B cell (primary cell): ENCODE data around the gene SRR. TPM values are rescaled to one million over a fixed set of nuclear protein-coding genes. Genes with fewer than 3 reads are reported as not detected.

Experiments used
- ATAC-seq: fragments of 200-7000 bp; cut with Tn5 transposase; one replicate; pipeline ENCODE4 v1.10.0; 2021; ENCODE audit warnings: low read depth, mild to moderate bottlenecking, moderate number of reproducible peaks, moderate library complexity
- CTCF ChIA-PET: fragments of 350-600 bp; sonication (Branson Sonifier 250); formaldehyde crosslinking; loops from one replicate; lab custom pipeline; 2021; ENCODE audit warnings: antibody characterized with exemption, inconsistent platforms; lab: Charles Lee
- POLR2A ChIA-PET: fragments of 350-600 bp; sonication (Branson Sonifier 250); formaldehyde crosslinking; loops from one replicate; lab custom pipeline; 2021; ENCODE audit warnings: antibody characterized with exemption; lab: Charles Lee
- DNase-seq: peaks from one replicate; pipeline ENCODE4 v3.0.0; 2013
- H2AFZ ChIP-seq: 2 replicates; pipeline ENCODE4 v1.6.1; 2012; ENCODE audit warnings: mild to moderate bottlenecking, low read depth, low read length; ENCODE audit not compliant: insufficient read depth, poor library complexity, severe bottlenecking
- H3K27ac ChIP-seq, 2 donors: 1 replicate in 1 of 2; 2 replicates in 1 of 2; pipeline ENCODE4 v1.5.1; 2012 to 2013; ENCODE audit warnings: low read length in 2 of 2, mild to moderate bottlenecking in 2 of 2, moderate library complexity in 1 of 2
- H3K27me3 ChIP-seq, 4 experiments: fragments of 200-600 bp in 1 of 4; sonication (generic) in 1 of 4; replicated peaks in 1 of 4; 1 replicate in 2 of 4; 2 replicates in 2 of 4; pipeline versions ENCODE4 v1.6.1 to v1.7.0; 2013 to 2016; ENCODE audit warnings: low read length in 3 of 4, mild to moderate bottlenecking in 2 of 4, mixed read lengths in 1 of 4, moderate library complexity in 1 of 4; ENCODE audit not compliant: insufficient read depth in 4 of 4, control insufficient read depth in 3 of 4; ENCODE audit errors: control extremely low read depth in 1 of 4
- H3K36me3 ChIP-seq, 2 experiments: replicated peaks in 1 of 2; 1 replicate in 1 of 2; 2 replicates in 1 of 2; pipeline versions ENCODE4 v1.6.1 to v1.7.1; 2013; ENCODE audit warnings: low read length in 1 of 2; ENCODE audit not compliant: insufficient read depth in 2 of 2, control insufficient read depth in 1 of 2; ENCODE audit errors: control extremely low read depth in 1 of 2, extremely low read depth in 1 of 2
- H3K4me1 ChIP-seq, 2 donors: fragments of 200-600 bp in 1 of 2; sonication (generic) in 1 of 2; 1 replicate in 1 of 2; 2 replicates in 1 of 2; pipeline versions ENCODE4 v1.5.1 to v1.6.1; 2013 to 2017; ENCODE audit warnings: low read length in 2 of 2; ENCODE audit not compliant: control insufficient read depth in 2 of 2, insufficient read depth in 2 of 2
- H3K4me2 ChIP-seq: replicated peaks from 2 replicates; pipeline ENCODE3; 2012; ENCODE audit warnings: mild to moderate bottlenecking, low read depth, low read length; ENCODE audit not compliant: poor library complexity, severe bottlenecking
- H3K4me3 ChIP-seq, 5 experiments: fragments of 200-600 bp in 1 of 5; sonication (generic) in 1 of 5; 1 replicate in 3 of 5; 2 replicates in 2 of 5; pipeline versions ENCODE4 v1.5.1 to v1.7.0; 2011 to 2016; ENCODE audit warnings: low read length in 4 of 5, mild to moderate bottlenecking in 4 of 5, low read depth in 2 of 5, control low read depth in 1 of 5, moderate library complexity in 1 of 5; ENCODE audit not compliant: insufficient read depth in 1 of 5; ENCODE audit errors: control extremely low read depth in 1 of 5, extremely low read depth in 1 of 5
- H3K79me2 ChIP-seq: fragments of 200-600 bp; sonication (generic); one replicate; pipeline ENCODE4 v1.6.0; 2016; ENCODE audit warnings: low read length; ENCODE audit not compliant: control insufficient read depth, insufficient read depth
- H3K9ac ChIP-seq: fragments of 200-600 bp; sonication (generic); 2 replicates; pipeline ENCODE4 v1.6.1; 2017; ENCODE audit warnings: mild to moderate bottlenecking, low read length, moderate library complexity
- H3K9me3 ChIP-seq, 3 donors: one replicate each; pipeline versions ENCODE4 v1.6.1 to v1.7.1; 2013; ENCODE audit warnings: low read length in 2 of 3; ENCODE audit not compliant: control insufficient read depth in 2 of 3, insufficient read depth in 1 of 3; ENCODE audit errors: control extremely low read depth in 1 of 3
- H4K20me1 ChIP-seq: 2 replicates; pipeline ENCODE4 v1.6.0; 2012; ENCODE audit warnings: mild to moderate bottlenecking, low read length; ENCODE audit not compliant: insufficient read depth, control insufficient read depth, poor library complexity, severe bottlenecking
- H3K27ac Mint-ChIP-seq: one replicate; pipeline ENCODE4 v1.8.0; 2021; ENCODE audit warnings: mixed read lengths
- H3K27me3 Mint-ChIP-seq: one replicate; pipeline ENCODE4 v1.8.0; 2021; ENCODE audit warnings: mixed read lengths
- H3K4me1 Mint-ChIP-seq: one replicate; pipeline ENCODE4 v1.8.0; 2021; ENCODE audit warnings: mixed read lengths
- H3K4me3 Mint-ChIP-seq: one replicate; pipeline ENCODE4 v1.8.0; 2021; ENCODE audit warnings: mixed read lengths
- H3K9me3 Mint-ChIP-seq: one replicate; pipeline ENCODE4 v1.8.0; 2022; ENCODE audit warnings: mixed read lengths; ENCODE audit not compliant: insufficient read depth
- EZH2 ChIP-seq: IDR thresholded peaks from 2 replicates; pipeline ENCODE4 v1.6.1; 2012; ENCODE audit warnings: borderline replicate concordance, low read depth, mild to moderate bottlenecking, moderate library complexity, low read length; ENCODE audit not compliant: insufficient read depth, poor library complexity, severe bottlenecking
- WGBS: methylation state at CpG from one replicate; pipeline ENCODE4 v1.1.5; 2013; ENCODE audit warnings: missing lambda C conversion rate; ENCODE audit not compliant: insufficient coverage; 5-methylcytosine and 5-hydroxymethylcytosine counted together
- intact Hi-C: fragments of 100-400 bp; cut with micrococcal nuclease; formaldehyde crosslinking; loops from one replicate; pipeline ENCODE4 v1.10.0; 2022
- polyA plus RNA-seq: library from polyadenylated mRNA; depleted of rRNA; stranded (reverse); fragments of >200 nt; gene quantifications from 2 replicates; pipeline ENCODE4 v1.2.3, GENCODE V29; 2012
- total RNA-seq, 2 donors: library from RNA; stranded (reverse); fragments of 120-200 nt in 1 of 2; gene quantifications; 1 replicate in 1 of 2; 2 replicates in 1 of 2; pipeline versions ENCODE4 v1.2.3 to v1.2.4, GENCODE V29; 2013 to 2022
- TF ChIP-seq, protein P1 (sequence below): fragments of 200-600 bp; IDR thresholded peaks from one replicate; pipeline ENCODE4 v1.8.0; 2022; ENCODE audit warnings: antibody characterized with exemption, mild to moderate bottlenecking

The SRR gene
- total and polyA plus RNA-seq, 2 donors (not counting 1 experiment from before 2014, with no cell fraction given): 2.6 to 5.1 TPM

DNA sequence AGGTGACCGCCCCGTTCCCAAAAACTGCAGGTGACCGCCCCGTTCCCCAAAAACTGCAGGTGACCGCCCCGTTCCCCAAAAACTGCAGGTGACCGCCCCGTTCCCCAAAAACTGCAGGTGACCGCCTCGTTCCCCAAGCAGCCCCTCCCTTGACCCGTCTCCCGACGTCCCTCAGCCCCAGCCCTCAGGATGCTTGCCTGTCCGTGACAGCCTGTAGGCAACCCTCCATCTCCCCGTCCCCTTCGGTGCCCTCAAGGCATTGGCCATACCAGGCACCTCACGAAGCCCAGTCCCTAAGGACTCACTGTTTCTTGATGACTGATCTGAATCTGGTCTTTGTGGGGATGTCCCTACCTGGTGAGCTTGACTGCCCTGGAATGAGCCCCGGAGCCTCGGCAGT, 58.7 kb downstream of the SRR start:
- TF ChIP-seq, protein P1, sequence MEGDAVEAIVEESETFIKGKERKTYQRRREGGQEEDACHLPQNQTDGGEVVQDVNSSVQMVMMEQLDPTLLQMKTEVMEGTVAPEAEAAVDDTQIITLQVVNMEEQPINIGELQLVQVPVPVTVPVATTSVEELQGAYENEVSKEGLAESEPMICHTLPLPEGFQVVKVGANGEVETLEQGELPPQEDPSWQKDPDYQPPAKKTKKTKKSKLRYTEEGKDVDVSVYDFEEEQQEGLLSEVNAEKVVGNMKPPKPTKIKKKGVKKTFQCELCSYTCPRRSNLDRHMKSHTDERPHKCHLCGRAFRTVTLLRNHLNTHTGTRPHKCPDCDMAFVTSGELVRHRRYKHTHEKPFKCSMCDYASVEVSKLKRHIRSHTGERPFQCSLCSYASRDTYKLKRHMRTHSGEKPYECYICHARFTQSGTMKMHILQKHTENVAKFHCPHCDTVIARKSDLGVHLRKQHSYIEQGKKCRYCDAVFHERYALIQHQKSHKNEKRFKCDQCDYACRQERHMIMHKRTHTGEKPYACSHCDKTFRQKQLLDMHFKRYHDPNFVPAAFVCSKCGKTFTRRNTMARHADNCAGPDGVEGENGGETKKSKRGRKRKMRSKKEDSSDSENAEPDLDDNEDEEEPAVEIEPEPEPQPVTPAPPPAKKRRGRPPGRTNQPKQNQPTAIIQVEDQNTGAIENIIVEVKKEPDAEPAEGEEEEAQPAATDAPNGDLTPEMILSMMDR: no peak
- TF ChIP-seq EZH2: no peak
- Histone ChIP-seq H3K4me1 (no peaks in the 10 kb centered on the region), H3K36me3 (peaks cover 0 to 17% of the 10 kb centered on the region in 2 experiments), H3K27me3 (no peaks in the 10 kb centered on the region), H3K4me3 (no peak overlapping the region), H3K9ac (no peak overlapping the region), H3K9me3 (no peaks in the 10 kb centered on the region), H3K4me2 (no peak overlapping the region), H3K27ac (no peak overlapping the region), H3K79me2 (no peaks in the 10 kb centered on the region), H2AFZ (no peak overlapping the region), H4K20me1 (no peaks in the 10 kb centered on the region)
- Mint-ChIP-seq H3K4me1 (no peaks in the 10 kb centered on the region), H3K4me3 (no peak overlapping the region), H3K27ac (no peak overlapping the region), H3K9me3 (no peaks in the 10 kb centered on the region), H3K27me3 (no peaks in the 10 kb centered on the region)
- ChIA-PET POLR2A (no interaction called here), CTCF (no interaction called here)
- whole genome bisulfite sequencing: 96% methylated on average over 19 of the region's 19 CpGs
- ATAC-seq (no peak), DNase-seq (no peak)
- intact Hi-C loops: no loop called here

DNA sequence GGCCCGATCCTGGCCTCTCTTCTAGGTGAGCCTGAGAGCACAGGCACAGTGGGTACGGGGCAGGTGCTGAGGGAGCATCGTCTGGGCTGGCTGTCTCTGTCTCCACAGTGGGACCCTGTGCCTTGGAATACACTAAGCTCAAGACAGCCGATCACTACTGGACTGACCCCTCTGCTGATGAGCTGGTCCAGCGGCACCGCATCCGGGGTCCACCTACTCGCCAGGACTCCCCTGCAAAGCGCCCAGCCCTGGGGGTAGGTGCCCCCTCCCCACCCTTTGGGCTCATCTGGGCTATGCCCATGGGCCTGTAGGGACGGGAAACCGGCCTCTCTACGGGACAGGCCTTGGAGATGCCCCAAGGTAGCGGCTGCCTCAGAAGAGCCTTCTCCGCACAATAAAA, 59.1 kb downstream of the SRR start:
- Histone ChIP-seq H3K79me2 (no peaks in the 10 kb centered on the region), H3K36me3 (peaks cover 0 to 17% of the 10 kb centered on the region in 2 experiments), H3K9ac (no peak overlapping the region), H3K9me3 (no peaks in the 10 kb centered on the region), H2AFZ (no peak overlapping the region), H3K4me2 (no peak overlapping the region), H4K20me1 (no peaks in the 10 kb centered on the region), H3K4me3 (no peak overlapping the region), H3K27me3 (no peaks in the 10 kb centered on the region), H3K27ac (no peak overlapping the region), H3K4me1 (no peaks in the 10 kb centered on the region)
- Mint-ChIP-seq H3K4me1 (no peaks in the 10 kb centered on the region), H3K27me3 (no peaks in the 10 kb centered on the region), H3K4me3 (no peak overlapping the region), H3K9me3 (no peaks in the 10 kb centered on the region), H3K27ac (no peak overlapping the region)
- no peak for ATAC-seq
- 96% methylated on average over 11 of the region's 14 CpGs for whole genome bisulfite sequencing
- intact Hi-C loops: no loop called here
- ChIA-PET POLR2A (no interaction called here), CTCF (interaction anchor here (1.3 kb wide), 1 partner anchor 52 kb away, joined by 3 read pairs; no protein-coding TSS in a partner anchor)
- DNase-seq: no peak
- no peak for TF ChIP-seq EZH2
- TF ChIP-seq, protein P1: no peak
